HepG2 (cell line): ENCODE results near the gene TRPM5. TPM values are rescaled to one million over a fixed set of nuclear protein-coding genes. Genes with fewer than 3 reads are reported as not detected.

Experiments used
- ATAC-seq: fragments of 200-7000 bp; cut with Tn5 transposase; 3 replicates; pipeline ENCODE4 v1.9.1; 2020; ENCODE audit warnings: mild to moderate bottlenecking, moderate library complexity
- BruUV-seq: library from RNA; stranded (reverse); fragments of 400-500 nt; replicated peaks from 2 replicates; lab custom pipeline; 2021; lab: Mats Ljungman, UMichigan
- CTCF ChIA-PET: fragments of 300-600 bp; formaldehyde crosslinking; extraction: SDS; loops from one replicate; lab custom pipeline; 2021; ENCODE audit warnings: low total read pairs, inconsistent platforms, low intra/inter-chr PET ratio; lab: Yijun Ruan, JAX
- POLR2A ChIA-PET: fragments of 350-600 bp; sonication (Branson Sonifier 250); formaldehyde crosslinking; loops from one replicate; lab custom pipeline; 2020; ENCODE audit warnings: antibody characterized with exemption, inconsistent platforms; lab: Yijun Ruan, JAX
- DNase-seq: peaks from one replicate; pipeline ENCODE4 v3.0.0-alpha.2; 2015; ENCODE audit warnings: low spot score
- FAIRE-seq: peaks from 3 replicates; lab custom pipeline; 2011; peaks lifted over from hg19 to GRCh38; lab: Jason Lieb, UNC
- H2AFZ ChIP-seq: one replicate; pipeline ENCODE4 v1.6.1; 2011; ENCODE audit warnings: low read length, inconsistent platforms
- H3K27ac ChIP-seq: fragments of 300-600 bp; 3 replicates; pipeline ENCODE4 v1.8.0; 2011; ENCODE audit warnings: mixed run types, mild to moderate bottlenecking, mixed read lengths, low read length, inconsistent platforms; ENCODE audit not compliant: insufficient read depth; ENCODE audit errors: extremely low read length
- H3K27me3 ChIP-seq, 2 experiments: fragments of 200-600 bp in 1 of 2; 2 replicates in 1 of 2; 3 replicates in 1 of 2; pipeline versions ENCODE4 v1.6.0 to v1.8.0; 2011; ENCODE audit warnings: low read length in 2 of 2, mild to moderate bottlenecking in 2 of 2, moderate library complexity in 2 of 2, inconsistent platforms in 1 of 2; ENCODE audit not compliant: insufficient read depth in 2 of 2, control insufficient read depth in 1 of 2
- H3K36me3 ChIP-seq, 2 experiments: fragments of 200-600 bp in 1 of 2; replicated peaks in 1 of 2; 2 replicates in 1 of 2; 3 replicates in 1 of 2; pipeline versions ENCODE4 v1.5.1 to v1.8.0; 2011; ENCODE audit warnings: low read length in 2 of 2, inconsistent platforms in 1 of 2; ENCODE audit not compliant: insufficient read depth in 2 of 2, control insufficient read depth in 1 of 2
- H3K4me1 ChIP-seq: 2 replicates; pipeline ENCODE4 v1.5.1; 2012; ENCODE audit warnings: low read length, inconsistent platforms; ENCODE audit not compliant: insufficient read depth
- H3K4me2 ChIP-seq: 2 replicates; pipeline ENCODE4 v1.6.0; 2011; ENCODE audit warnings: low read depth, low read length, inconsistent platforms
- H3K4me3 ChIP-seq, 3 experiments: fragments of 200-600 bp in 1 of 3; sonication (generic), shearing (Covaris generic) in 1 of 3; replicated peaks in 1 of 3; 2 replicates each; pipeline ENCODE4 v1.5.1; 2011 to 2016; ENCODE audit warnings: low read length in 3 of 3, inconsistent platforms in 2 of 3, low read depth in 2 of 3, mild to moderate bottlenecking in 2 of 3, control low read depth in 1 of 3, mixed read lengths in 1 of 3; ENCODE audit not compliant: insufficient read depth in 1 of 3
- H3K79me2 ChIP-seq: one replicate; pipeline ENCODE4 v1.6.1; 2011; ENCODE audit warnings: low read length, inconsistent platforms; ENCODE audit not compliant: insufficient read depth
- H3K9ac ChIP-seq: 2 replicates; pipeline ENCODE4 v1.6.0; 2011; ENCODE audit warnings: mild to moderate bottlenecking, low read depth, low read length, inconsistent platforms; ENCODE audit not compliant: insufficient read depth
- H3K9me3 ChIP-seq: 2 replicates; pipeline ENCODE4 v1.5.1; 2012; ENCODE audit warnings: mild to moderate bottlenecking, low read length
- H4K20me1 ChIP-seq: 2 replicates; pipeline ENCODE4 v1.6.0; 2011; ENCODE audit warnings: inconsistent platforms, mild to moderate bottlenecking, low read length, moderate library complexity; ENCODE audit not compliant: insufficient read depth
- AFF4 ChIP-seq: sonication (generic); formaldehyde crosslinking; IDR thresholded peaks from 2 replicates; pipeline ENCODE4 v1.4.0; 2020; ENCODE audit warnings: missing genetic modification reagents
- POLR2AphosphoS2 ChIP-seq: IDR thresholded peaks from 2 replicates; pipeline ENCODE4 v1.6.1; 2011; ENCODE audit warnings: low read depth, low read length, improper control_type of control experiment
- SIN3B ChIP-seq: fragments of 150-350 bp; IDR thresholded peaks from 2 replicates; pipeline ENCODE4 v1.6.1; 2014; ENCODE audit warnings: low read length
- TFAP4 ChIP-seq: sonication (generic); IDR thresholded peaks from 2 replicates; pipeline ENCODE4 v1.6.1; 2016; ENCODE audit warnings: low read depth, borderline replicate concordance
- TFDP1 ChIP-seq: IDR thresholded peaks from 2 replicates; pipeline ENCODE4 v1.6.1; 2016; ENCODE audit warnings: missing compliant biosample characterization, missing genetic modification reagents, borderline replicate concordance
- ZBTB2 ChIP-seq: sonication (generic); formaldehyde crosslinking; IDR thresholded peaks from 2 replicates; pipeline ENCODE4 v1.8.0; 2022; ENCODE audit warnings: low read depth, missing genetic modification reagents
- ZBTB21 ChIP-seq: sonication (generic); formaldehyde crosslinking; IDR thresholded peaks from 2 replicates; pipeline ENCODE4 v1.4.0; 2020; ENCODE audit warnings: missing genetic modification reagents
- ZBTB33 ChIP-seq: sonication (generic); formaldehyde crosslinking; IDR thresholded peaks from 2 replicates; pipeline ENCODE4 v1.4.0; 2020; ENCODE audit warnings: missing genetic modification reagents
- ZFP62 ChIP-seq: sonication (generic); formaldehyde crosslinking; IDR thresholded peaks from 2 replicates; pipeline ENCODE4 v1.4.0; 2020; ENCODE audit warnings: missing genetic modification reagents
- ZNF230 ChIP-seq: sonication (generic); formaldehyde crosslinking; IDR thresholded peaks from 2 replicates; pipeline ENCODE4 v1.4.0; 2020; ENCODE audit warnings: mild to moderate bottlenecking, missing genetic modification reagents
- ZNF24 ChIP-seq: fragments of 450-650 bp; IDR thresholded peaks from 2 replicates; pipeline ENCODE4 v1.6.1; 2017; ENCODE audit warnings: antibody characterized with exemption, mild to moderate bottlenecking
- ZNF629 ChIP-seq: sonication (generic); formaldehyde crosslinking; conservative IDR thresholded peaks from 2 replicates; pipeline ENCODE4 v1.5.0; 2020; ENCODE audit warnings: missing genetic modification reagents
- WGBS: methylation state at CpG from one replicate; pipeline ENCODE4 v1.1.6; 2017; ENCODE audit warnings: low lambda C conversion rate; 5-methylcytosine and 5-hydroxymethylcytosine counted together
- in situ Hi-C: cut with HindIII; loops from 2 replicates; pipeline ENCODE4 v1.10.0; 2017; ENCODE audit warnings: low pct_unique_long_range_greater_than_20kb; ENCODE audit not compliant: extremely low pct_ligation_motif_present
- intact Hi-C: fragments of 100-400 bp; cut with micrococcal nuclease; formaldehyde crosslinking; loops from one replicate; pipeline ENCODE4 v1.10.0; 2022; ENCODE audit not compliant: unreplicated experiment
- polyA plus RNA-seq, 8 experiments: library from polyadenylated mRNA; depleted of rRNA in 3 of 8; stranded (reverse) in 7 of 8; unstranded in 1 of 8; fragments of >200 nt; fragmentation: Illumina TruSeq in 4 of 8; extraction: Trizol in 4 of 8; gene quantifications; 2 replicates each; pipeline versions ENCODE4 v1.2.1 to v1.2.3, GENCODE V29; 2011 to 2016; ENCODE audit warnings: low read depth in 4 of 8, missing spikeins in 1 of 8, mixed read lengths in 1 of 8; ENCODE audit not compliant: insufficient read depth in 1 of 8
- total RNA-seq, 5 experiments: library from RNA; depleted of rRNA; stranded (reverse); fragments of >200 nt; fragmentation: Illumina TruSeq; extraction: Trizol; gene quantifications; 2 replicates each; pipeline ENCODE4 v1.2.3, GENCODE V29; 2016; ENCODE audit warnings: low read depth in 1 of 5

The TRPM5 gene
- total and polyA plus RNA-seq, 2 of the 13 experiments (the other 11 are each of a cell fraction or from before 2014, with no cell fraction given) = 0.12 TPM; not detected in 1

- no peak for TF ChIP-seq ZNF629 (CRISPR knock-in tag)
- TF ChIP-seq AFF4 = no peak
- TF ChIP-seq ZBTB21 (CRISPR knock-in tag) = no peak
- TF ChIP-seq POLR2AphosphoS2 = no peak
- TF ChIP-seq TFAP4 = no peak
- no peak for TF ChIP-seq ZNF24
Observed at GRCh38 chr11:2474059-2474901, 30.0 kb upstream of the TRPM5 start (continued).

GRCh38 chr11:2473361-2474058 is 29.2 kb upstream of the TRPM5 start:
- Histone ChIP-seq H4K20me1 (no peaks in the 10 kb centered on the region), H3K27me3 (peaks cover 12 to 50% of the 10 kb centered on the region in 2 experiments; a peak in 4 of 5 replicates), H3K9ac (no peak overlapping the region), H3K4me3 (no peak overlapping the region), H3K27ac (no peak overlapping the region), H3K4me2 (no peak overlapping the region), H3K79me2 (no peaks in the 10 kb centered on the region), H3K36me3 (no peaks in the 10 kb centered on the region), H3K4me1 (no peaks in the 10 kb centered on the region), H3K9me3 (no peaks in the 10 kb centered on the region), H2AFZ (no peak overlapping the region)
- in situ Hi-C loops (no loop called here), intact Hi-C loops (no loop called here)
- CTCF ChIA-PET = no interaction called here
- no peak for FAIRE-seq
- BruUV-seq = no TSS peak
- POLR2A ChIA-PET = no interaction called here
- ATAC-seq = no peak; the same call in 2 of the 3 replicates
- WGBS = 13% methylated on average over 3 of the region's 27 CpGs
- DNase-seq = no peak
- TF ChIP-seq ZBTB2 (no peak), ZBTB33 (CRISPR knock-in tag) (no peak), TFDP1 (CRISPR knock-in tag) (no peak), ZNF230 (CRISPR knock-in tag) (no peak), SIN3B (no peak), ZFP62 (no peak)
